NCI-H2171 (cell line): ENCODE results near the gene CELSR1.

Source experiments
- DNase-seq: peaks from one replicate; lab custom pipeline; 2025; lab: John Stamatoyannopoulos, UW

The CELSR1 gene

GRCh38 chr22:46458525-46458924 is 78.9 kb downstream of the CELSR1 start:
- no peak for DNase-seq

- no peak for DNase-seq
These were observed 79.6 kb downstream of the CELSR1 start for GRCh38 chr22:46457502-46458488.

- DNase-seq, result no peak
These were observed 80.6 kb downstream of the CELSR1 start for GRCh38 chr22:46456818-46457163.

DNA sequence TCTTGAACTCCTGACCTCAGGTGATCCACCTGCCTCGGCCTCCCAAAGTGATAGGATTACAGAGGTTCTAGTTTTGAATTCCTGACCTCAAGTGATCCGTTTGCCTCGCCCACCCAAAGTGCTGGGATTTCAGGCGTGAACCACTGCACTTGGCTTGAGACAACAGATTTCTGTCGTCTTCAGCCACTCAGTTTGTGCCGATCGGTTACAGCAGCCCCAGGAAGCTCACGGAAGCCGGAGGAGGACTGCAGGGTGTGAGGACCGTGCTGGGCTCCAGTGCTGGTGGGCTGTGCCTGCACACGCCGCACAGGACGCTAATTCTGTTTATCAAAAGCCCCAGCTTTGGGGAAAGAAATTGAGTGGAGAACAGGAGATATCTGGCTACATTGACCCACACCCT is 82.0 kb downstream of the CELSR1 start:
- DNase-seq, result no peak

DNA sequence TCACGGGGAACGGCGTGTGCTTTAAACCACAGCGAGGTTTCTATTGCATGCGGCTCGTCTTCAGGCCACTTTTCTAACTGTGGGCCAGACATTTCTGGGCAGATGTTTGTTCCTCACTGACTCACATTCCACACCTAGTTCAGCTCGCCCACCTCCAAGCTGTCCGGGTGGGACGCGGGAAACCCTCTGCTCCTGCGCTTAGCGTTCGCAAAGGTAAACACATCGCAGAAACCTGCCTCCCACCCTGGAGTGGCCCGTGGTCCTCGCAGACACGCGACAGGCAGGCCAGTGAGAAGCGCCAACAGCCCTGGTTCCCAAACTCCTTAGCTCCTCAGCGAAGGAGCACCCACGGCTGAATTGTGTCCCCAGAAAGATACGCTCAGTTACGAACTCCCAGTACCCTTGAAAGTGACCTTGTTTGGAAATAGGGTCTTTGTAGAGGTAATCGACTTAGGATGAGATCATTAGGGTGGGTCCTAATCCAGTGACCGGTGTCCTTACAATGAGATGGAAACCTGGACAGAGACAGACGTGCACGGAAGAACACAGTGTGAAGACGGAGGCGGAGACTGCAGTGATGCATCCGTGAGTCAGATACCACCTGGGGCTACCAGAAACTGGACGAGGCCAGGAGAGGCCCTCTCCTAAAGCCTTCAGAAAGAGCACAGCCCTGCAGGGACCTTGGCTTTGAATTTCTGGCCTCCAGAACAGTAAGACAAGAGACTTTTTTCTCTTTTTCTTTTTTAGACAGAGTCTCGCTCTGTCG is 82.7 kb downstream of the CELSR1 start:
- DNase-seq, result no peak

GRCh38 chr22:46453829-46454503 is 83.5 kb downstream of the CELSR1 start:
- no peak for DNase-seq

GRCh38 chr22:46453006-46453828 is 84.2 kb downstream of the CELSR1 start:
- peak; percentile 38 for DNase-seq

GRCh38 chr22:46452195-46453005 is 85.0 kb downstream of the CELSR1 start:
- no peak for DNase-seq

DNA sequence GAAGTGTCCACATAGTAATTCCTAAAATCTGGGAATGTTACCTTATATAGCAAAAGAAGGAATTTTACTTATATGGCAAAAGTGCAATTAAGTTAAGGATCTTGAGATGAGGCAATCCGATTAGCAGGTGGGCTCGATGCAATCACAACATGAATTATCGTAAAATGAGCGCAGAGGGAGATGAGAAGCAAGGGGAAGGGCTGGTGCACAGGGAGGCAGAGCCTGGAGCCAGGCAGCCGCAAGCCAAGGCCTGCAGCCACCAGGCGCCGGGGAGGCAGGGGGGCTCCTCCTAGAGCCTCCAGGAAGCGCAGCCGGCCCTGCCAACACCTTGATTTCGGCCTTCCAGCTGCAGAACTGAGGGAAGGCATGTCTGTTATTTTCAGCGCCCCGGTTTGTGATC is 85.7 kb downstream of the CELSR1 start:
- no peak for DNase-seq

- no peak for DNase-seq
These were observed 86.4 kb downstream of the CELSR1 start for GRCh38 chr22:46450931-46451561.

DNA sequence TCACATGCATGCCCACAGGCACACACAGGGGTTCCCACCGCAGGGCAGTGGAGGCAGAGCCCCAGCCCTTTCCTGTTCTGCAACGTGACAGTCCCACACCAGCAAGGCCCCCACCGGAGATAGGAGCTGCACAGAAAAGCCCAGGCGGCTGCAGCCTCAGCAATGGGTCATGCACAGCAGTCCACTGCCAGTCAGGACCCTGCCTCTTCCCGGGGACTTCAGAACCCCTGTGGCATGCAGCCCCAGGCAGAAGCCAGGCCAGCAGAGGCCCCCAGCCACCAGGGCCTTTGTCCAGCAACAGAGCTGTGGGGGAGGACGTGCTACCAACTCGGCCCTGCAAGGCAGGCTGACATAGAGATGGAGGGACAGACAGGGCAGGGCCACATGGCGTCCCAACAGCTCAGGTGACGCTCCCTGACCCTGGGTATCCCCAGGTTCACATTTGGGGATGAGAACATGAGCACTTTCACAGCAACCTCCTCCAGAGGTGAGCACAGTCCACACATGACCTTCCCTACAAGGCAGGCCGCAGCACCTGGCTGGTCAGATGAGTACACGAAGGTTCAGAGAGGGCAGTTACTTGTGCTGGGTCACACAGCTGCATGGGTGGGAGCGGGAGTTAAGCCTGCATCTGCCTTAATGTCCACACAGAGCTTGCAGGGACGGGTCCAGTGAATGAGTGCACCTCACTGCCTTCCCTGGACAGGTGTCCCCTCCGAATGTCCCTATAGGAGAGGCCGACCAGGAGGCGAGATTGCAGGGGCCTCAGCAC is 87.3 kb downstream of the CELSR1 start:
- no peak for DNase-seq

- no peak for DNase-seq
These were observed 88.2 kb downstream of the CELSR1 start for GRCh38 chr22:46449116-46449691.

- DNase-seq, result no peak
These were observed 89.1 kb downstream of the CELSR1 start for GRCh38 chr22:46448333-46448732.

DNA sequence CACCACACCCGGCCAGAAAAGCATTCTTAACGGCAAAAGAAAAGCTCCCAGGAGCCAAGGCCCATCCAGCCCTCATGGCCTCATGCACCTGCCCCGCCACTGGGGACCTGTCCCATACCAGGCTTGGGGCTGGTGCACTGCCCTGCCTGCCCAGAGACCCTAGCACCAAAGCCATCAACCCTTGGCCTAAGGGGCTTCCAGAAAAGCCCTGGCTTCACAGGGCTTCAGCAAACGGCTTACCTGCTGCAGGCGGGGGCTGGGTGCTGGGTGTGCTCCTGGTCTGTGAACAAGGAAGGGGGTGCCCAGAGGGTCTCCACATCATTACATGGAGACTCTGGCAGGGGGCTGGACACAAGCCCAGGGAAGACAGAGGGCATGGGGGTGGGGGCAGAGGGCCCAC is 89.5 kb downstream of the CELSR1 start:
- DNase-seq, result no peak

DNA sequence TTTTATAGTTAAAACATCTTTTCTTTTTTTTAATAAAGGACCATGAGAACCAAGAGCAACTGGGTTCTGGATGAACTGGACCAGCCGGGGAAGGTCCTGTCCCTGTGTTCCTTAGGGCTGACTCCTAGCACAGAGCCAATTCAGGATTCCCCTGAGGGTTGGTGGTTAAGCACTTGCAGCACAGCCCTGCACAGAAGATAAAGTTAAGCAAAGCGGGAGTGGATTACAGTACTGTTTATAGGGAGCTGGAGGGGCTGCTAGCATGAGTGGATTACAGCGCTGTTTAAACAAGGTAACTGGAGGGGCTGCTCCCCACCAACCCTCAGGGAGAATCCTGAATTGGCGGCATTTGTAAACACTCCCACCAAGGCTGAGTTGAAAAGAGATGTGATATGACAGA is 90.6 kb downstream of the CELSR1 start:
- peak; percentile 59 for DNase-seq

DNA sequence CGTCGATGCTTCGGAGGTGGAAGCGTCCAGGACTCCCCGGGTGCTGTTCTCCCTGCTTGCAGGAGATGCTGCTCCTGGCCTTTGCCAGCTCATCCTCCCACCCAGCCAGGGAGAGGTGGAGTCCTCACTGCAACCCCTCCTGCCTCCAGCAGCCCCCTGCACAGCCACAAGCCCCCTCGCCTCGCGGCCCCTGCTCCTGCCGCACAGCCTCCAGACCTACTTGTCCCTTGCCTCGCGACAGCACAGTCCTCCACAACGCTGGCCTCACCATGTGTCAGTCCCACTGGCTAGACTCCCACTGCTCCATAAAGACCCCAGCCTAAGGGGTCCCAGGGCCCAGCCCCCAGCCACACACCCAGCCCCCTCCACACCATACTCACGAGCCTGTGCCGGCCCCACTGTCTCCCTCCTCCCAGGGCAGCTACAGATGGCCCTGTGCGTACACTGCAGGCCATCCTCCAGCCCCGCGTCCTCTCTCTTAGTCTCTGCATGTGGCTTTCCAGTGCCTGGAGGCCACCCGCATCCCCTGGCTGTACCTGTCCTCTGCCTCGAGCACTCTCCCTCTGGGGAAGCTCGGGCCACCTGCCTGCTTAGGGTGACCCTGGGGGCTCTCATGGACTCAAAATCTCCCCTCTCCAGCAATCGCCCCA is 91.5 kb downstream of the CELSR1 start:
- no peak for DNase-seq

- no peak for DNase-seq
These were observed 93.0 kb downstream of the CELSR1 start for GRCh38 chr22:46444390-46444854.

DNA sequence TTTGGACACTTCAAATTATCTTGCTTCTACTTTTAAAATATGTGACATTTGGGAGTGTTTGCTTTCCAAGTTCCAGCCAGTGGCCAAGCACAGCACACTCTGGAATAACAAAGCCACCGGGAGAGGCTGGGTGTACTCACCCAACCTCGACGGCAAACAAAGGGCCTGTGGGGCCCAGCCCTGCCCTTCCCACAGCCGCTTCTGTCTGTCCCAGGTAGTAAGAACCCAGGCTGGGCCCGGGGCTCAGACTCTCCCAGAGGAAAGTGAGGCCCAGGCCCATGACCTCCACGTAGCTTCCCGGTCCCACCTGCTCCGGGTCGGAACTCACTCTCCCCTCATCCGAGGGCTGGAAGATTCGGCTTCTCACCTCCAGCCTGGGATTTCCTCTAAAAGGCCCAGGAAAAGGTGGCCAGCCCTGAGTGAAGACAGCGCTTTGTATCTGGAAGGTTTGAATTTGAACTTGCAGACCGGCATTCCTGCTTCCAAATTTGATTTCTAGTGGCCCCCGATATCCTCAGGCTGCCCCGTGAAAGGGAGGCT is 93.5 kb downstream of the CELSR1 start:
- DNase-seq, result no peak
